Activated T-helper 1 cell treated with Interleukin-2 at 50 U/mL for 16 hours (primary cell): ENCODE results near the gene ACR.
A peak's percentile ranks its signal among the peaks of the same experiment; 100 is the strongest.
"Not testable (repeated sequence)": the region's sequence is repeated elsewhere in the genome, so short reads cannot be mapped to it uniquely, and the experiment has no call there.

Experiments used
- DNase-seq: peaks from one replicate; pipeline ENCODE4 v3.0.0-alpha.2; 2020; ENCODE audit warnings: low read depth

Gene ACR

DNA sequence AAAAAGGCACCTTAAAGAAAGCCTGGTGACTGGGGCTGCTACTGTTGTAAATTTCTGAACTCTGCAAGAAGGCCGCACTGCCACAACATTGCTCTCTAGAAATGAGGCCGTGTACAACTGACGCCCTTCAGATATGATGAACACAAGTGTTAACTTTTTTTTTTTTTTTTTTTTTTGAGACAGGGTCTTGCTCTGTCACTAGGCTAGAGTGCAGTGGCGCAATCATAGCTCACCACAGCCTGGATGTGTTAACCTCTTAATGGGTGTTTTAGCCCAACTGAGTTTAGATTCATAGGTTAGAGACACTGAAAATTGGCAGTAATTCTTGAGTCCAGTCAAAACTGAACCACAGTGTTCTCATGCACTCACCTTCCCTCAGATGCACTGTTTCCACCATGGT lies 42.2 kb downstream of the ACR start:
- DNase-seq = not testable (repeated sequence)

DNA sequence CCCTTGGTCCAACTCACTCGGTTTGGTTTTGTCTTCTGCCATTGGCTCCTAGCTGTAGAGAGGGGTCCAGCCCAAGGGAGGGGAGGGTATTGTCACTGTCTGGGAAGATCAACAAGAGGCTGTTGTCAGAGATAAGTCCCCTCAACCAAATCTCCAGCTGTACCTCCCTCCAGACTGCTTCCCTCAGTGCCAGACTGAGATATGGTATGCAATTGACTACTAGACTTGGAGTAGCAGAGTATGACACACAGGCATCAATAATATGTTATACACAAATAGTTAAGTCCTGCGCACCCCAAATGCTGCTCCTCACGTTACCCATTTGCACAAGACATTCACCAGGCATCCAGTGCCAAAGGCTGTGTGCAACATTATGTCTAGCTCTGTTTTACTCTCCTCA lies 44.2 kb downstream of the ACR start:
- not testable (repeated sequence) for DNase-seq

DNA sequence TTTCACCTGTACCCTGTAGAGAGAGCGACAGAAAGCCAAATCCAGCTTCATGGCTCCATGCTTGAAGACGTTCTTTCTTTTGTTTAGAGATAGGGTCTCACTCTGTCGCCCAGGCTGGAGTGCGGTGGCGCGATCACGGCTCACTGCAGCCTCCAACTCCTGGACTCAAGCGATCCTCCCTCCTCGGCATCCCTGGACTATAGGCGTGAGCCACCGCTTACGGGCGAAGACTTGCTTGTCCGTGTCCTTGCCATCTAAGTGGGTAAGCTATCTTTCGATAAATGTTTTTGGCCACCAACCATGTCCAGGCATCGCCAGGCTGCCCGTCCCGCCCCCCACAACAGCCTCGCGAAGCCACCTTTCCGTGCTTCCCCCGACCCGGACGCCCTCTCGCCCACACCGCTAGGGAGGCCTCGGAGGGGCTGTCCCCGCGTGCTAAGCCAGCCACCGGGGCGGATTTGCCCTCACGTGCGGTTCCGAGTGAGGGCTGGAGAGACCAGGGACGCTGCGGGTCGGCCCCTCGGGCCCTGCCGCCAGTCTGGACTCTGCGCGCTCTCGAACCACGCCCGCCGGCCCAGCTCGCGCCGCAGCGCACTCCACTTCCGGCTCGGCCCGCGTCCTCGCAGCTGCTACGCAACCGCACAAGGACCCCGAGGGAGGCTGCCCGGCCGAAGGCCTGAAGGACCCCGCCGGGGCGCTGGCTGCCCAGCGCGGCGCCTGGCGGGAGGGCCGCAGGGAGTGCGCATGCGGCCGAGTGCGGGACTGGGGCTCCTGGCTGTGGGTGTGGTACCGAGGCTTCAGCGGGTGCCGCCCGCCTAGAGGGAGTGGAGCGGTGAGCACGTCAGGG lies 45.3 kb downstream of the ACR start, which contains the start of gene RABL2B:
RABL2B (minus strand) TSS at position 604 of the 847 bp plus-strand sequence. CDS start 1,342 bp downstream, outside the sequence.
- DNase-seq = peak; percentile 83

DNA sequence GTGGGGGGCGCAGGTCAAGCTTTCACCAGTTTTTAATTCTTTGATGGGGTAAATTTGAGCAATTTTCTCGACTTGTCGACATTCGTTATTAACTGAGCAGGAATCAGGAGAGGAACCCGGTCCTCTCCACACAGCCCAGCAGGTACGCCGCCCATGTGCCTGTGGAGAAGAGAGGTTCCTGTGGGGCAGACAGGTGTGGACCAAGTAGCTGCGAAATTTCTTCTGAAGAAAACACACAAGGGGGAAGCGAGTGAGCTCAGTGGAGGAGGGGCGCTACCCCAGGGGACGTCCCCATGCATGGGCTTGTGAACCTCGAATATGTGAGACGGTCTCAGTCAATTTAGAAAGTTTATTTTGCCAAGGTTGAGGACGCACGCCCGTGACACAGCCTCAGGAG lies 45.9 kb downstream of the ACR start:
- not testable (repeated sequence) for DNase-seq

DNA sequence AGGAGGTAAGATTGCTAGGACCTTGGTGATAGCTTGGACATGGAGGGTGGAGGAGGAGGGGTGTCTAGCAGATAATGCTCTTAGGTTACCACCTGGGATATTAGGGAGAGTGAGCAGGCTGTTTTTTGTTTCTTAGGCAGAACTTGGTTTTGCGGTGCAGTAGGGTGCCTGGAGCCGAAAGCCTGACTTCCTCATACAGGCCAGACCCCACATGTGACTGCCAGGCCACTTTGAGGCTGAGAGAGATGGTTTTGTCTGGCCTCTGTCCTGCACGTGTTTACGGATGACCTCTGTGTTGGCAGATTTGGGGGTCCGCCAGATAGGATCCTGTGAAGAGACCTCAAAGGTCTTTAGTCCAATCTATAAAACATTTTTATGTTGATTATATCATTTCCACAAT lies 47.3 kb downstream of the ACR start:
- not testable (repeated sequence) for DNase-seq

DNA sequence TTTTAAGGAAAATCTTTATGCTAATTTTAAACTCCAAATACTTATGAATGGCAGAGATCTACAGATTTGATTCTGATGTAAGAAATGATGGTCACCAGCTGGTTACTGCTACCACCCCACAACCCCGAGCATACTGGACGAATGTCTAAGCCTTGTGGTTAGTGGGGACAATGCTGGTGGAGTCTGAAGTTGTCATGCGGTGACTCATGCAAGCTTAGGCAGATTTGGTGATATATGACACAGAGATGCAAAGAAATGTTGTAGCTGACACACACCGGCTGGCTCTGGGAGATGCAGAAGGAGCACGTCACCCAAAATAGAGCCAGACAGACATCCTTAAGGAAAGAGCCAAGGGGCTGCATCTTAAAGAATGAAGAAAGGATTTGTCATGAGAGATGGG lies 48.9 kb downstream of the ACR start:
- DNase-seq = not testable (repeated sequence)
